ENCODE results near the gene CWC27. TPM values are rescaled to one million over a fixed set of nuclear protein-coding genes. Genes with fewer than 3 reads are reported as not detected.

CWC27 gene
- total RNA-seq, 1 donor from 2014 or later = 16.3 TPM

DNA sequence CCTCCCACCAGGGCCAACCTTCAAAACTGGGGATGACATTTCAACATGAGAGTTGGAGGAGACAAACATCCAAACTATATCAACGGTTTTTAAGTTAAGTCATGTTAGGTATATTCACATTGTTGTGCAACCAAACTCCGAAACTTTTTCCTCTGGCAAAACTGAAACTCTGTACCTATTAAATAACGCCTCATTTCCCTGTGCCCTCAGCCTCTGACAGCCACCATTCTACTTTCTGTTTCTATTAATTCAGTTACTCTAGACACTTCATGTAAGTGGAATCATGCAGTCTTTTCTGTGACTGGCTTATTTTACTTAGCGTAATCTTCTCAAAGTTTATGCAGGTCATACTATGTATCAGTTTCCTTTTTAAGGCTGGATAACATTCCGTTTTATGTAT, 85.0 kb downstream of the CWC27 start:
- DNase-seq (no peak), ATAC-seq (no peak)
- H3K4me1 ChIP-seq = no peaks in the 10 kb centered on the region
- H3K36me3 ChIP-seq = no peaks in the 10 kb centered on the region
- no peak overlapping the region for H3K27ac ChIP-seq
- no peaks in the 10 kb centered on the region for H3K9me3 ChIP-seq
- intact Hi-C loops (cut with DNase I) = no loop called here
- no peak overlapping the region for H3K4me3 ChIP-seq
- H3K27me3 ChIP-seq = no peaks in the 10 kb centered on the region
- TF ChIP-seq, protein P1, sequence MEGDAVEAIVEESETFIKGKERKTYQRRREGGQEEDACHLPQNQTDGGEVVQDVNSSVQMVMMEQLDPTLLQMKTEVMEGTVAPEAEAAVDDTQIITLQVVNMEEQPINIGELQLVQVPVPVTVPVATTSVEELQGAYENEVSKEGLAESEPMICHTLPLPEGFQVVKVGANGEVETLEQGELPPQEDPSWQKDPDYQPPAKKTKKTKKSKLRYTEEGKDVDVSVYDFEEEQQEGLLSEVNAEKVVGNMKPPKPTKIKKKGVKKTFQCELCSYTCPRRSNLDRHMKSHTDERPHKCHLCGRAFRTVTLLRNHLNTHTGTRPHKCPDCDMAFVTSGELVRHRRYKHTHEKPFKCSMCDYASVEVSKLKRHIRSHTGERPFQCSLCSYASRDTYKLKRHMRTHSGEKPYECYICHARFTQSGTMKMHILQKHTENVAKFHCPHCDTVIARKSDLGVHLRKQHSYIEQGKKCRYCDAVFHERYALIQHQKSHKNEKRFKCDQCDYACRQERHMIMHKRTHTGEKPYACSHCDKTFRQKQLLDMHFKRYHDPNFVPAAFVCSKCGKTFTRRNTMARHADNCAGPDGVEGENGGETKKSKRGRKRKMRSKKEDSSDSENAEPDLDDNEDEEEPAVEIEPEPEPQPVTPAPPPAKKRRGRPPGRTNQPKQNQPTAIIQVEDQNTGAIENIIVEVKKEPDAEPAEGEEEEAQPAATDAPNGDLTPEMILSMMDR (IDR thresholded peaks at IDR 0.05) = no peak

DNA sequence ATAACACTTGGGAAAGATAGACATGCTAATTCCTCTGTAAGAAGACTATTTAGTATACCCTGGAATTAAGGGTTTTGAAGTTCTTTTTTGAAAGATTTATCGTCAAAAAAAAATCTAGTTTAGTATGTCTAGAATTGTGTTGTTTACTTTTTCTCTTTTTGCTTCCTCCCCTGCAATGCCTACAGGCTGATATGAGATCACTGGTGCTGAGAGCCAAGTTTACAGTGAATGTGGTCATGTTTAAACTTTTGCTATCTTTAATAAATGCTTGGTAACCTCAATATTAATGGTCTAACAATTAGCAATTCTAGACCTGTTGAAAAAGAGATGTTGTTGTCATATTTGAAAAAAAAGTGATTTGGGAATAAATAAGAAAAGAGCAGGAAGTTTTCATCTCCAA, 86.1 kb downstream of the CWC27 start:
- no peak overlapping the region for H3K27ac ChIP-seq
- DNase-seq (no peak), ATAC-seq (no peak)
- no peaks in the 10 kb centered on the region for H3K27me3 ChIP-seq
- no peaks in the 10 kb centered on the region for H3K9me3 ChIP-seq
- intact Hi-C loops (cut with DNase I) = no loop called here
- TF ChIP-seq, protein P1 (IDR thresholded peaks at IDR 0.05) = no peak
- H3K4me1 ChIP-seq = no peaks in the 10 kb centered on the region
- no peaks in the 10 kb centered on the region for H3K36me3 ChIP-seq
- no peak overlapping the region for H3K4me3 ChIP-seq

DNA sequence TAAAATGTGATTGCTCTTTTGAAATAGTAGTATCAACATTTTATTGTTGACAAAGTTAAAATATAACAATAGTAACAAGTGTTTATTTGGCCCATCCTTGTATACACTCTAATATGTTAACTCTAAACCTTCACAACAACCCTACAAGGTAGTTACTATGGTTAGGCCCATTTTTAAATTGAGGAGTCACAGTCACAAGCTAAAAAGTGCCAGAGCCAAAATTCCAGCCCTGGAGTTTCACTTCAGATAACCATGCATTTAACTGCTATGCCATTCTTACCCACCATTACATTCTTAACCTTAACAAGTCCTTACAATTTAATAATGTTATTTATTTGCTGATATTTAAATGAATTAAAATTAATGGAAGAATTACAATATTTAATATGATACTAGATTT, 91.2 kb downstream of the CWC27 start:
- H3K9me3 ChIP-seq = no peaks in the 10 kb centered on the region
- H3K4me3 ChIP-seq = no peak overlapping the region
- no peaks in the 10 kb centered on the region for H3K4me1 ChIP-seq
- H3K27ac ChIP-seq = no peak overlapping the region
- no peaks in the 10 kb centered on the region for H3K36me3 ChIP-seq
- no peaks in the 10 kb centered on the region for H3K27me3 ChIP-seq
- intact Hi-C loops (cut with DNase I) = no loop called here
- DNase-seq = no peak
- no peak for ATAC-seq
- TF ChIP-seq, protein P1 (IDR thresholded peaks at IDR 0.05) = no peak

DNA sequence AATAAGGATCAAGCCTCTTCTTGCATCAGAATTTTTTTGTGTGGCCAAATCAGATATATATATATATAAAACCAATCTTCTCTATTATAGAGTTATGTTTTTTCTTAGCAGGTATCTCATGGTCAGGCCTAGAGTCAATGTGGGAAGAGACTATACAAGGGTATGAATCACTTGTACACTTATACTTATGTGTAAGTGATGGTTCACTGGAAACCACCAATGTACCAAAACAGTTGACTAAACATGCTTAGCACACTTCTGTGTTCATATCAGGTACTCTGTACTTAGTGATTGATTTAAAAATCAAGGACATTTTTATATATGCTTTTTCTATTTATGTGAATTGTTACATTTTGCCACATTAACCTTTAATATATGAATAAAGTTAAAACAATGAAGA, 92.6 kb downstream of the CWC27 start:
- intact Hi-C loops (cut with DNase I) = no loop called here
- Histone ChIP-seq H3K36me3 (no peaks in the 10 kb centered on the region), H3K4me3 (no peak overlapping the region), H3K9me3 (no peaks in the 10 kb centered on the region), H3K27ac (no peak overlapping the region), H3K4me1 (no peaks in the 10 kb centered on the region), H3K27me3 (no peaks in the 10 kb centered on the region)
- no peak for ATAC-seq
- TF ChIP-seq, protein P1 (IDR thresholded peaks at IDR 0.05) = no peak
- no peak for DNase-seq

DNA sequence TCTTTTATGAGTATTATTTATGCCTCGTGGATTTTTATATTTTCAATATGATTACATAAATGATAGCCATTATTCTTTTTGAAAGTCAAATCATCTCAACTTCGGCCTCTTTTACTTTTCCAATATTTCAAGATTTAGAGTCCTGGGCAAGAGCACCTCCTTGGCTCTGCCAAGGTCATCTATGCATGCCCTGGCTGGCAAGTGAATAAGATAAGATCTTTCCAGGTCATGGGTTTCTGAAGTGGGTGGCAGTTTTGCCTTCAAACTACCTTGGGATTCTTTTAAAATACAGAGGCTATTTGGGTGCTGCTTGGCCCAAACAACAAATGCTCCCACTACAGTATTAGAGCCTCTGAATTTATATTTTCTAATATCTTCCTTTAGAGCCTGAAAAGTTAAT, 95.4 kb downstream of the CWC27 start:
- Histone ChIP-seq H3K9me3 (no peaks in the 10 kb centered on the region), H3K27me3 (no peaks in the 10 kb centered on the region), H3K36me3 (no peaks in the 10 kb centered on the region), H3K27ac (no peak overlapping the region), H3K4me1 (no peaks in the 10 kb centered on the region), H3K4me3 (no peak overlapping the region)
- no peak for DNase-seq
- ATAC-seq = no peak
- intact Hi-C loops (cut with DNase I) = no loop called here
- TF ChIP-seq, protein P1 (IDR thresholded peaks at IDR 0.05) = no peak

DNA sequence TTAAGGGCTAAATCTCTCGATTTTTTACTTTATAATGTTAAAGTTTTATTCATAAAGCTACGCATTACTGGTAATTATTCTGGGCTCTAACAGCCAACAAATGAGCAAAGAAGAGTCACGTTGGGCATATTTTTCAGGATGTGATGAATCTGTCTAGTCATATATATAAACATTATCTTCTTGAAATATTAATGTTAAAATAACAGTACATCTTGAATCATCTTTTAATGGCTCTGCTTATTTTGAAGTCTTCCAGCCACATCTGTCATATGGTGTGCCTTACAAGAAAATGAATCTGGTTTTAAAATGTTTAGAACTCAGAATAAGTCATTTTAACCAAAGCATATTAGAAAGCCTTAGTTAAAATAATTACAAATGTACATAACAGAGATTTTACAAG, 96.9 kb downstream of the CWC27 start:
- Histone ChIP-seq H3K27ac (no peak overlapping the region), H3K36me3 (no peaks in the 10 kb centered on the region), H3K27me3 (no peaks in the 10 kb centered on the region), H3K4me3 (no peak overlapping the region), H3K4me1 (no peaks in the 10 kb centered on the region), H3K9me3 (no peaks in the 10 kb centered on the region)
- TF ChIP-seq, protein P1 (IDR thresholded peaks at IDR 0.05) = no peak
- DNase-seq (no peak), ATAC-seq (no peak)
- intact Hi-C loops (cut with DNase I) = no loop called here
